Left ventricle myocardium inferior (tissue), 1 donor: Measurements from ENCODE around the gene NCOR2. TPM values are rescaled to one million over a fixed set of nuclear protein-coding genes. Genes with fewer than 3 reads are reported as not detected.

Experiments
- DNase-seq: peaks from one replicate; pipeline ENCODE4 v3.0.0-alpha.2; 2020
- H3K27ac ChIP-seq: fragments of 200-600 bp; replicated peaks from 2 replicates; pipeline ENCODE4 v1.8.0; 2021
- H3K27me3 ChIP-seq: fragments of 200-600 bp; 2 replicates; pipeline ENCODE4 v1.8.0; 2021; ENCODE audit warnings: low read depth
- H3K36me3 ChIP-seq: fragments of 200-600 bp; 2 replicates; pipeline ENCODE4 v1.8.0; 2021
- H3K4me1 ChIP-seq: fragments of 200-600 bp; 2 replicates; pipeline ENCODE4 v1.8.0; 2021
- H3K4me3 ChIP-seq: fragments of 200-600 bp; 2 replicates; pipeline ENCODE4 v1.8.0; 2021; ENCODE audit warnings: mild to moderate bottlenecking, moderate library complexity
- H3K9me3 ChIP-seq: fragments of 200-600 bp; replicated peaks from 2 replicates; pipeline ENCODE4 v1.8.0; 2021
- intact Hi-C: fragments of 100-400 bp; cut with micrococcal nuclease; formaldehyde crosslinking; loops from one replicate; pipeline ENCODE4 v1.11.0; 2022
- total RNA-seq: library from RNA; stranded (reverse); fragmentation: NEBNext Ultra II Directional; extraction: Animal tissue kit (Norgen Biotek cat#: 25700); gene quantifications from one replicate; pipeline ENCODE4 v1.2.1, GENCODE V29; 2021
- TF ChIP-seq, protein P1 (sequence below): fragments of 200-600 bp; IDR thresholded peaks from 2 replicates; pipeline ENCODE4 v1.8.0; 2021; ENCODE audit warnings: antibody characterized with exemption, mild to moderate bottlenecking, borderline replicate concordance
- donor health status: DM: no; HTN: yes; CAD: no; lungs with severe emphysema.

NCOR2 gene
- total RNA-seq, 1 donor from 2014 or later = 152 TPM

DNA sequence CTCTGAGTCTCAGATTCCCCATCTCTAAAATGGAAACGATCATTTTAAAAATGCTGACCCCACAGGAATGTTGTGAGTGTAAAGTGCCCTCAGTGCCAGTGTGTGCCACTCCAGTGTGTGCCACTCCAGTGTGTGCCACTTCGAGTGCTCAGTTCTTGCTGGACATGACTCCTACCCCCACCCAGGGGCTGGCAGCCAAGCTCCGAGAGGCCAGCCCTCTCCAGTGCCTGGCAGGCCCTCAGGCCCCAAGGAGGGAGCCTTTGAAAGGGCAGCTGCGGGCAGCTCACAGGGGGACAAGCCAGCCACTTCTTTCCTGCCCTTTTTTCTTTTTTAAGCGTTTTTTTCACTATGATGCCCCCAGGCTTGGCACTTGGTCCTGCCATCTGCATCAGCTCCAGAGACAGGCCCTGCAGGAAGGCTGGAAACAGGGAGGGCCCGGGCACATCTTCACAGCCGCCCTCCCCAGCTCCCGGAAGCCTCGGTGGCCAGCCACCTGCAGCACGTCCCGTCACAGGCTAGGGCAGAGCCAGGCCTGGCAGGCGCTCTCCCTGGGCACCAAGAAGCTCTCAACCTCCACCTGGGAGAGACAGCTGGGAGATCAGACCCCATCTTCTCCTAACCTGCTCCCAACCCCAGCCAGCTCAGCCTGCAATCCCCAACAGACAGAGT, 29.8 kb downstream of the NCOR2 start:
- intact Hi-C loops = no loop called here
- no peaks in the 10 kb centered on the region for H3K9me3 ChIP-seq
- peak overlapping the region; percentile 6 for H3K4me3 ChIP-seq
- H3K27me3 ChIP-seq = no peaks in the 10 kb centered on the region
- peaks cover 10% of the 10 kb centered on the region for H3K36me3 ChIP-seq
- H3K27ac ChIP-seq = peak overlapping the region; percentile 80
- peaks cover 63% of the 10 kb centered on the region for H3K4me1 ChIP-seq
- TF ChIP-seq, protein P1, sequence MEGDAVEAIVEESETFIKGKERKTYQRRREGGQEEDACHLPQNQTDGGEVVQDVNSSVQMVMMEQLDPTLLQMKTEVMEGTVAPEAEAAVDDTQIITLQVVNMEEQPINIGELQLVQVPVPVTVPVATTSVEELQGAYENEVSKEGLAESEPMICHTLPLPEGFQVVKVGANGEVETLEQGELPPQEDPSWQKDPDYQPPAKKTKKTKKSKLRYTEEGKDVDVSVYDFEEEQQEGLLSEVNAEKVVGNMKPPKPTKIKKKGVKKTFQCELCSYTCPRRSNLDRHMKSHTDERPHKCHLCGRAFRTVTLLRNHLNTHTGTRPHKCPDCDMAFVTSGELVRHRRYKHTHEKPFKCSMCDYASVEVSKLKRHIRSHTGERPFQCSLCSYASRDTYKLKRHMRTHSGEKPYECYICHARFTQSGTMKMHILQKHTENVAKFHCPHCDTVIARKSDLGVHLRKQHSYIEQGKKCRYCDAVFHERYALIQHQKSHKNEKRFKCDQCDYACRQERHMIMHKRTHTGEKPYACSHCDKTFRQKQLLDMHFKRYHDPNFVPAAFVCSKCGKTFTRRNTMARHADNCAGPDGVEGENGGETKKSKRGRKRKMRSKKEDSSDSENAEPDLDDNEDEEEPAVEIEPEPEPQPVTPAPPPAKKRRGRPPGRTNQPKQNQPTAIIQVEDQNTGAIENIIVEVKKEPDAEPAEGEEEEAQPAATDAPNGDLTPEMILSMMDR = no peak
- DNase-seq = no peak

GRCh38 chr12:124536641-124537040, 30.8 kb downstream of the NCOR2 start:
- peak overlapping the region; percentile 80 for H3K27ac ChIP-seq
- H3K4me1 ChIP-seq = peaks cover 64% of the 10 kb centered on the region
- no peak for DNase-seq
- no peak overlapping the region for H3K4me3 ChIP-seq
- H3K36me3 ChIP-seq = peaks cover 10% of the 10 kb centered on the region
- intact Hi-C loops = no loop called here
- TF ChIP-seq, protein P1 = no peak
- no peaks in the 10 kb centered on the region for H3K27me3 ChIP-seq
- no peaks in the 10 kb centered on the region for H3K9me3 ChIP-seq

GRCh38 chr12:124534776-124535740, 32.4 kb downstream of the NCOR2 start:
- H3K27me3 ChIP-seq = no peaks in the 10 kb centered on the region
- no peak overlapping the region for H3K27ac ChIP-seq
- TF ChIP-seq, protein P1 = no peak
- intact Hi-C loops = no loop called here
- no peaks in the 10 kb centered on the region for H3K9me3 ChIP-seq
- DNase-seq = no peak
- H3K4me3 ChIP-seq = no peak overlapping the region
- H3K4me1 ChIP-seq = peaks cover 76% of the 10 kb centered on the region
- peaks cover 10% of the 10 kb centered on the region for H3K36me3 ChIP-seq

- intact Hi-C loops = no loop called here
- Histone ChIP-seq H3K4me1 (peaks cover 66% of the 10 kb centered on the region), H3K27me3 (no peaks in the 10 kb centered on the region), H3K4me3 (no peak overlapping the region), H3K36me3 (peaks cover 10% of the 10 kb centered on the region), H3K27ac (no peak overlapping the region), H3K9me3 (no peaks in the 10 kb centered on the region)
- DNase-seq = no peak
- TF ChIP-seq, protein P1 = no peak
Observed at GRCh38 chr12:124533456-124533855, 34.0 kb downstream of the NCOR2 start.

DNA sequence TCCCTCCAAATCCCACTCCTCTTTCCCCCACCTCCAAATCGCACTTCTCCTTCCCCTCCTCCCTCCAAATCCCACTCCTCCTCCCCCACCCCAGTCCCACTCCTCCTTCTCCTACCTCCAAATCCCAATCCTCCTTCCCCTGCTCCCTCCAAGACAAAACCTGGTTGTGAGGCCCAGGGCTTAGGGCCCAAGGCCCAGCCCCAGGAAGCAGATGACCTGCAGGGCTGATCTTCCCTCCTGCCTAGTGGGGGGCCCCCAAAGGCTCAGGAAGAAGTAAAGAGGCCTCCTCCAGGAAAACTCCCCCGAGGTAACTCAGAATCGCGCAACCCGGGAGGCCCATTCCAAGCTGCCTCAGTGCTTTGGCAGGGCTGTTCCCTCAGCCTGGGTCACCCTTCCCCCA, 34.4 kb downstream of the NCOR2 start:
- H3K27ac ChIP-seq = no peak overlapping the region
- no peaks in the 10 kb centered on the region for H3K27me3 ChIP-seq
- no peaks in the 10 kb centered on the region for H3K9me3 ChIP-seq
- DNase-seq = no peak
- H3K4me3 ChIP-seq = no peak overlapping the region
- intact Hi-C loops = no loop called here
- TF ChIP-seq, protein P1 = no peak
- H3K36me3 ChIP-seq = peaks cover 10% of the 10 kb centered on the region
- H3K4me1 ChIP-seq = peaks cover 66% of the 10 kb centered on the region
